AG08395 (cell line): ENCODE data around the gene CPA1.

ENCODE experiments used
- DNase-seq: peaks from one replicate; pipeline ENCODE4 v3.0.0; 2012; ENCODE audit warnings: mixed read lengths, low spot score

The CPA1 gene

GRCh38 chr7:130394421-130395195 is 14.3 kb downstream of the CPA1 start:
- no peak for DNase-seq

- DNase-seq: no peak
These were observed 15.1 kb downstream of the CPA1 start for GRCh38 chr7:130395421-130395820.

- DNase-seq: no peak
These were observed 15.8 kb downstream of the CPA1 start for GRCh38 chr7:130396109-130396508.

- DNase-seq: no peak
These were observed 16.9 kb downstream of the CPA1 start for GRCh38 chr7:130397051-130397757.

- no peak for DNase-seq
These were observed 17.4 kb downstream of the CPA1 start for GRCh38 chr7:130397758-130398073.

- DNase-seq: no peak
These were observed 18.3 kb downstream of the CPA1 start for GRCh38 chr7:130398526-130399090.

- DNase-seq: peak; percentile 78
These were observed 19.9 kb downstream of the CPA1 start for GRCh38 chr7:130400120-130400572.

- no peak for DNase-seq
These were observed 20.8 kb downstream of the CPA1 start for GRCh38 chr7:130401101-130401500.

GRCh38 chr7:130401578-130401977 is 21.3 kb downstream of the CPA1 start:
- DNase-seq: no peak

GRCh38 chr7:130405003-130405402 is 24.7 kb downstream of the CPA1 start:
- no peak for DNase-seq

GRCh38 chr7:130409067-130409711 is 28.9 kb downstream of the CPA1 start:
- DNase-seq: no peak

GRCh38 chr7:130409712-130410072 is 29.4 kb downstream of the CPA1 start:
- DNase-seq: no peak

- no peak for DNase-seq
These were observed 30.7 kb downstream of the CPA1 start for GRCh38 chr7:130410868-130411541.

- no peak for DNase-seq
These were observed 32.9 kb downstream of the CPA1 start for GRCh38 chr7:130413201-130413600.

GRCh38 chr7:130415006-130415405 is 34.7 kb downstream of the CPA1 start:
- no peak for DNase-seq

- DNase-seq: no peak
These were observed 36.9 kb downstream of the CPA1 start for GRCh38 chr7:130417213-130417612.

GRCh38 chr7:130418306-130418705 is 38.0 kb downstream of the CPA1 start:
- no peak for DNase-seq

GRCh38 chr7:130419658-130420057 is 39.4 kb downstream of the CPA1 start:
- no peak for DNase-seq

- DNase-seq: no peak
These were observed 40.8 kb downstream of the CPA1 start for GRCh38 chr7:130420943-130421578.

- peak; percentile 13 for DNase-seq
These were observed 41.4 kb downstream of the CPA1 start for GRCh38 chr7:130421684-130422083.

- no peak for DNase-seq
These were observed 43.3 kb downstream of the CPA1 start for GRCh38 chr7:130423501-130424037.

- DNase-seq: no peak
These were observed 45.5 kb downstream of the CPA1 start for GRCh38 chr7:130425796-130426195.
